ENCODE data around the gene MIOX. TPM values are rescaled to one million over a fixed set of nuclear protein-coding genes. Genes with fewer than 3 reads are reported as not detected.
A peak's percentile ranks its signal among the peaks of the same experiment; 100 is the strongest.

Gene MIOX
- total and polyA plus RNA-seq, 2 of the 13 experiments (the other 11 are each of a cell fraction or from before 2014, with no cell fraction given) = 1.5 to 2.9 TPM

DNA sequence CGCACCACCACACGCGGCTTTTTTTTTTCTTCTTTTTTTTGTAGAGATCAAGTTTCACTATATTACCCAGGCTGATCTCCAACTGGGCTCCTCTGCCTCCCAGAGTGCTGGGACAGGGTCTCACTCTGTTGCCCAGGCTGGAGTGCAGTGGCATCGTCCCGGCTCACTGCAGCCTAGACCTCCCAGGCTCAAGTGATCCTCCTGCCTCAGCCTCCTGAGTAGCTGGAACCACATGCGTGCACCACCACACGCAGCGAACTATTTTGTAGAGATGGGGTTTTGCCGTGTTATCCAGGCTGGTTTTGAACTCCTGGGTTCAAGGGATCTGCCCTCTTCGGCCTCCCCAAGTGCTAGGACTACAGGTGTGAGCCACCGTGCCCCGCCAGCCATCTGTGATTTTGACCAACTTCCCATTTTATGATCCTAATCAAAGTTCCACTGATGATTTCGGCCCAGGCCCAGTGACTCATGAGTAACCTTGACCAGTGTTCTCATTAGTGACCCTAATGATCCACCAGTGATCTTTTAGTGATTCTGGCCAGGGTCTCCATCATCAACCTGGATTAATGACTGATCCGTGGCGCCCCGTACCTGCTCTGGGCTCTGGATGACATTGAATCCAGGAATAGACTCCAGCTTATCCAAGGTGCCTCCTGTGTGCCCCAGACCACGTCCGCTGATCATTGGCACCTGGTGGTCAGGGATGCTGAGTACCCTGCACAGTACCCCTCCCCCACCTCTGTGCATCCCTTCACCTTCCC is 41.4 kb downstream of the MIOX start:
- Histone ChIP-seq H3K27ac (ENCODE audit: extremely low read length, insufficient read depth, low read length) (no peak overlapping the region), H3K9ac (ENCODE audit: insufficient read depth, low read depth, low read length) (no peak overlapping the region), H3K79me2 (ENCODE audit: insufficient read depth, low read length) (peaks cover 20% of the 10 kb centered on the region), H3K36me3 (replicated peaks in 1 of 2; ENCODE audit: control insufficient read depth in 1 of 2, insufficient read depth in 2 of 2, low read length in 2 of 2) (peaks cover 1 to 7% of the 10 kb centered on the region in 2 experiments; a peak in 4 of 5 replicates), H3K4me3 (replicated peaks in 1 of 3; ENCODE audit: insufficient read depth in 1 of 3, low read depth in 2 of 3, low read length in 3 of 3) (no peak overlapping the region), H3K4me2 (ENCODE audit: low read depth, low read length) (no peak overlapping the region), H4K20me1 (ENCODE audit: insufficient read depth, low read length) (peaks cover 15% of the 10 kb centered on the region), H3K9me3 (ENCODE audit: low read length) (no peaks in the 10 kb centered on the region), H3K27me3 (ENCODE audit: control insufficient read depth in 1 of 2, insufficient read depth in 2 of 2, low read length in 2 of 2) (no peaks in the 10 kb centered on the region), H2AFZ (ENCODE audit: low read length) (no peak overlapping the region), H3K4me1 (ENCODE audit: insufficient read depth, low read length) (peaks cover 70% of the 10 kb centered on the region)
- FAIRE-seq = no peak
- 91% methylated on average over 17 of the region's 18 CpGs for WGBS (ENCODE audit: low lambda C conversion rate)
- no peak for DNase-seq (ENCODE audit: low spot score)
- BruUV-seq (replicated peaks) = no TSS peak
- POLR2A ChIA-PET = interaction anchor here (0.8 to 2.5 kb wide), 6 partner anchors 10 to 172 kb away, joined by 3 to 7 read pairs (median 4); partner anchors contain the start of genes ARSA, LMF2, NCAPH2 and SYCE3
- in situ Hi-C loops (cut with HindIII; ENCODE audit: extremely low pct_ligation_motif_present, low pct_unique_long_range_greater_than_20kb) = no loop called here
- no peak for ATAC-seq
- peak; percentile 14; the same call in 1 of the 2 replicates for TF ChIP-seq ZNF460 (CRISPR knock-in tag; IDR thresholded peaks at IDR 0.05; ENCODE audit: borderline replicate concordance)
- no peak for TF ChIP-seq KDM5B (CRISPR knock-in tag; IDR thresholded peaks at IDR 0.05; ENCODE audit: borderline replicate concordance)
- TF ChIP-seq ZNF121 (CRISPR knock-in tag; IDR thresholded peaks at IDR 0.05) = peak; percentile 51; the same call in 1 of the 2 replicates
- TF ChIP-seq, protein P1, sequence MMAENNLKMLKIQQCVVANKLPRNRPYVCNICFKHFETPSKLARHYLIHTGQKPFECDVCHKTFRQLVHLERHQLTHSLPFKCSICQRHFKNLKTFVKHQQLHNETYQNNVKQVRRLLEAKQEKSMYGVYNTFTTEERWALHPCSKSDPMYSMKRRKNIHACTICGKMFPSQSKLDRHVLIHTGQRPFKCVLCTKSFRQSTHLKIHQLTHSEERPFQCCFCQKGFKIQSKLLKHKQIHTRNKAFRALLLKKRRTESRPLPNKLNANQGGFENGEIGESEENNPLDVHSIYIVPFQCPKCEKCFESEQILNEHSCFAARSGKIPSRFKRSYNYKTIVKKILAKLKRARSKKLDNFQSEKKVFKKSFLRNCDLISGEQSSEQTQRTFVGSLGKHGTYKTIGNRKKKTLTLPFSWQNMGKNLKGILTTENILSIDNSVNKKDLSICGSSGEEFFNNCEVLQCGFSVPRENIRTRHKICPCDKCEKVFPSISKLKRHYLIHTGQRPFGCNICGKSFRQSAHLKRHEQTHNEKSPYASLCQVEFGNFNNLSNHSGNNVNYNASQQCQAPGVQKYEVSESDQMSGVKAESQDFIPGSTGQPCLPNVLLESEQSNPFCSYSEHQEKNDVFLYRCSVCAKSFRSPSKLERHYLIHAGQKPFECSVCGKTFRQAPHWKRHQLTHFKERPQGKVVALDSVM (CRISPR knock-in tag; IDR thresholded peaks at IDR 0.05) = peak; percentile 29; the same call in 1 of the 2 replicates
- 0 out of 2 replicates have a peak, but pooled peaks have one; percentile 22 for TF ChIP-seq ZNF326 (CRISPR knock-in tag; IDR thresholded peaks at IDR 0.05; ENCODE audit: borderline replicate concordance)
- no peak for TF ChIP-seq ZNF850 (CRISPR knock-in tag; conservative IDR thresholded peaks at IDR 0.05)
- TF ChIP-seq RBM22 (optimal IDR thresholded peaks at IDR 0.05; ENCODE audit: low read length) = peak; percentile 16
- TF ChIP-seq, protein P2, sequence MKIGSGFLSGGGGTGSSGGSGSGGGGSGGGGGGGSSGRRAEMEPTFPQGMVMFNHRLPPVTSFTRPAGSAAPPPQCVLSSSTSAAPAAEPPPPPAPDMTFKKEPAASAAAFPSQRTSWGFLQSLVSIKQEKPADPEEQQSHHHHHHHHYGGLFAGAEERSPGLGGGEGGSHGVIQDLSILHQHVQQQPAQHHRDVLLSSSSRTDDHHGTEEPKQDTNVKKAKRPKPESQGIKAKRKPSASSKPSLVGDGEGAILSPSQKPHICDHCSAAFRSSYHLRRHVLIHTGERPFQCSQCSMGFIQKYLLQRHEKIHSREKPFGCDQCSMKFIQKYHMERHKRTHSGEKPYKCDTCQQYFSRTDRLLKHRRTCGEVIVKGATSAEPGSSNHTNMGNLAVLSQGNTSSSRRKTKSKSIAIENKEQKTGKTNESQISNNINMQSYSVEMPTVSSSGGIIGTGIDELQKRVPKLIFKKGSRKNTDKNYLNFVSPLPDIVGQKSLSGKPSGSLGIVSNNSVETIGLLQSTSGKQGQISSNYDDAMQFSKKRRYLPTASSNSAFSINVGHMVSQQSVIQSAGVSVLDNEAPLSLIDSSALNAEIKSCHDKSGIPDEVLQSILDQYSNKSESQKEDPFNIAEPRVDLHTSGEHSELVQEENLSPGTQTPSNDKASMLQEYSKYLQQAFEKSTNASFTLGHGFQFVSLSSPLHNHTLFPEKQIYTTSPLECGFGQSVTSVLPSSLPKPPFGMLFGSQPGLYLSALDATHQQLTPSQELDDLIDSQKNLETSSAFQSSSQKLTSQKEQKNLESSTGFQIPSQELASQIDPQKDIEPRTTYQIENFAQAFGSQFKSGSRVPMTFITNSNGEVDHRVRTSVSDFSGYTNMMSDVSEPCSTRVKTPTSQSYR (CRISPR knock-in tag; IDR thresholded peaks at IDR 0.05; ENCODE audit: borderline replicate concordance) = peak; percentile 71; the same call in 1 of the 2 replicates
- TF ChIP-seq ZNF777 (CRISPR knock-in tag; IDR thresholded peaks at IDR 0.05) = no peak
- TF ChIP-seq, protein P3, sequence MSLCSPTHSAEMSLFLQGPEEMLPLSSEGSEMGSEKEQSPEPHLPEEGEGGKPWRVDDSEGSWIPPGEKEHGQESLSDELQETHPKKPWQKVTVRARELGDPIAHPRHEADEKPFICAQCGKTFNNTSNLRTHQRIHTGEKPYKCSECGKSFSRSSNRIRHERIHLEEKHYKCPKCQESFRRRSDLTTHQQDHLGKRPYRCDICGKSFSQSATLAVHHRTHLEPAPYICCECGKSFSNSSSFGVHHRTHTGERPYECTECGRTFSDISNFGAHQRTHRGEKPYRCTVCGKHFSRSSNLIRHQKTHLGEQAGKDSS (CRISPR knock-in tag; IDR thresholded peaks at IDR 0.05; ENCODE audit: borderline replicate concordance, low read depth) = no peak
- intact Hi-C loops (cut with micrococcal nuclease; ENCODE audit: unreplicated experiment) = loop anchor here (5.0 kb wide), 1 partner anchor 34 kb away; the partner anchor contains the start of gene SYCE3
- CTCF ChIA-PET (ENCODE audit: low intra/inter-chr PET ratio, low total read pairs) = no interaction called here
